ENCODE data around the gene IRF7. TPM values are rescaled to one million over a fixed set of nuclear protein-coding genes. Genes with fewer than 3 reads are reported as not detected.

Gene IRF7
- total RNA-seq, 6 experiments from 2014 or later = 3.0 to 5.2 (median 4.2) TPM

DNA sequence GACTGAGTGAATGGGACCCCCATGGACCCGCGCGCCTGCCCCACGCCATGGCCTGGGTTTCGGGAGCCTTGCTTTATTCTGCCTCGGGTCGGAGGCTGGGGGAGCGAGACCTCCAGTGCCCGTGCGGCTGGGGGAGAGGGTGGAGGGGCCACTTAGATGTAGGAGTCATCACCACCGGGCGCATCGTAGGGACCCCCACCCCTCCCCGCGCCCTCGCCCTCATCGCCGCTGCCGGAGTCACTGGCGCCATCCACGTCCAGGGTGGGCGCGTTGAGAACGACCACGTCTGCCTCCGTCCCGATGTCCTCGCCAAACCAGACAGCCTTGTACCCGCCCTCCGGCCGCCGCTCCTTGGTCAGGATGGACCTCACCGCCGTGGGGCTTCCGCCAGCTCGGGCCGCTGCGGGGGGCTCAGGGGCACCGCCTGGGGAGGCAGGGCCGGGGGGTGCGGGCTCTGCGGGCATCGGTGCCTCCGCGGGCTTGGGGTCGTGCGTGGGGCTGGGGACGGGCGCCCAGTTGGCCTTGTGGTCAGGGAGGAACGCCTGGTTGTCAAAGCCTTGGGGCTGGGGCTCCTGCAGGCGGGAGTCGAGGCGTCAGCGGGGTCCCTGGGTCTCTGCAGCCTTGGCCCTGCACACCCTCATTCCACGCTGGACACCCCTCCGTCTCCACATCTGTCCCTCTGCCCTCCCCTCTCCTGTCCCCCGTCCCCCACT lies 1.6 kb upstream of the IRF7 start:
- H3K9me3 Mint-ChIP-seq = no peaks in the 10 kb centered on the region
- TF ChIP-seq CTCF (IDR thresholded peaks at IDR 0.05) = no peak
- no peak overlapping the region for H3K27ac Mint-ChIP-seq
- H3K36me3 Mint-ChIP-seq (ENCODE audit: low read depth) = peaks cover under 1% of the 10 kb centered on the region; the same call in 1 of the 2 replicates
- no peak overlapping the region for H3K4me3 Mint-ChIP-seq
- no peak for DNase-seq
- H3K4me1 Mint-ChIP-seq (ENCODE audit: low read depth) = no peaks in the 10 kb centered on the region
- H3K27me3 Mint-ChIP-seq (ENCODE audit: insufficient read depth) = peaks cover 8% of the 10 kb centered on the region; the same call in 1 of the 2 replicates

DNA sequence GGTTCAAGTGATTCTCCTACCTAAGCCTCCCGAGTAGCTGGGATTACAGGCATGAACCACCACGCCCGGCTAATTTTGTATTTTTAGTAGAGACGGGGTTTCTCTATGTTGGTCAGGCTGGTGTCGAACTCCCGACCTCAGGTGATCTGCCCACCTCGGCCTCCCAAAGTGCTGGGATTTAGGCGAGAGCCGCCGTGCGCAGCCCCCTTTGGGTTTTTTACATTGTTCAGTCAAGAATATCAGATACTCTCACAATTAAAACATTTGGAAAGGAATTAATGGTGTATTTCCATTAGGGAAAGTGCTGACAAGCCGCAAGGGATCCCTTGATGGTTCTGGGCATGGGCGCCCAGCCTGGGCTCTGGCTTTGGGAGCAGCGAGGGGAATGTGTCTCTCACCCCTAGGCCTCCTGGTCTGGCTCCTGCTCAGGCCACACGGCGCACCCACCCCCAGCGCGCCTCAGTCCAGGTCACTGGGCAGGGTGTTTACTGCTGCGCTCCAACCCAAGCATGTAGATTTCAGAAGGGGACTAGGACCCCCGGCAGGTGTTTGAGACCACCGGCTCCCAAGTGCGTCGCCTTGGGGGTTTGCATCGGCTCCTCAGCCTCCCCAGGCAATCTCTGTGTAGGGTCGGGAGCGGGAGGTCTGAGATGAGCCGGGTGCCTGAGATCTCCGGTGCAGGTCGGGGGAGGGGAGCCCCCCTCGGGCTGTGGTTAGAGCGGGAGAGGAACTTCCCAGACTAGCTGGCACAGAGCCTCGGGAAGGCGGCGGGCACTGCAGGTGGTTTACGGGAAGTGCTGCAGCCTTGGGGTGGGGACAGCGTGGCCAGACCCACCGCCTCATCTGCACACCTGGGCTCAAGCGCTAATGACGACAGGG lies 809 bp upstream of the IRF7 start:
- DNase-seq = no peak
- peaks cover 8% of the 10 kb centered on the region; the same call in 1 of the 2 replicates for H3K27me3 Mint-ChIP-seq (ENCODE audit: insufficient read depth)
- H3K4me1 Mint-ChIP-seq (ENCODE audit: low read depth) = no peaks in the 10 kb centered on the region
- TF ChIP-seq CTCF (IDR thresholded peaks at IDR 0.05) = no peak
- no peaks in the 10 kb centered on the region for H3K9me3 Mint-ChIP-seq
- H3K4me3 Mint-ChIP-seq = no peak overlapping the region
- peaks cover 6% of the 10 kb centered on the region; the same call in 1 of the 2 replicates for H3K36me3 Mint-ChIP-seq (ENCODE audit: low read depth)
- peak overlapping the region; percentile 77; the same call in 1 of the 2 replicates for H3K27ac Mint-ChIP-seq

GRCh38 chr11:614623-615503 lies 887 bp downstream of the IRF7 start:
- no peak for TF ChIP-seq CTCF (IDR thresholded peaks at IDR 0.05)
- DNase-seq = no peak
- Mint-ChIP-seq H3K27me3 (ENCODE audit: insufficient read depth) (peaks cover 7% of the 10 kb centered on the region), H3K4me1 (ENCODE audit: low read depth) (no peaks in the 10 kb centered on the region), H3K4me3 (peak overlapping the region; percentile 88), H3K36me3 (ENCODE audit: low read depth) (peaks cover 10% of the 10 kb centered on the region; the same call in 1 of the 2 replicates), H3K9me3 (no peaks in the 10 kb centered on the region), H3K27ac (peak overlapping the region; percentile 77)

GRCh38 chr11:614021-614622 lies 1.6 kb downstream of the IRF7 start:
- no peak for DNase-seq
- Mint-ChIP-seq H3K4me1 (ENCODE audit: low read depth) (no peaks in the 10 kb centered on the region), H3K36me3 (ENCODE audit: low read depth) (peaks cover 10% of the 10 kb centered on the region; the same call in 1 of the 2 replicates), H3K9me3 (no peaks in the 10 kb centered on the region), H3K27ac (peak overlapping the region; percentile 36; the same call in 1 of the 2 replicates), H3K4me3 (peak overlapping the region; percentile 66), H3K27me3 (ENCODE audit: insufficient read depth) (peaks cover 6% of the 10 kb centered on the region)
- TF ChIP-seq CTCF (IDR thresholded peaks at IDR 0.05) = no peak
